Thoracic aorta (tissue), 2 donors: ENCODE data around the gene TIFAB. TPM values are rescaled to one million over a fixed set of nuclear protein-coding genes. Genes with fewer than 3 reads are reported as not detected.

Experiments used
- ATAC-seq: fragments of 150-250 bp; one replicate; pipeline ENCODE4 v1.8.0; 2017; ENCODE audit warnings: low read depth; ENCODE audit not compliant: insufficient number of reproducible peaks, low FRiP score
- DNase-seq: peaks from one replicate; pipeline ENCODE4 v3.0.0-alpha.2; 2020; ENCODE audit warnings: low spot score
- H3K27ac ChIP-seq, 2 donors: fragments of 200-600 bp; sonication (generic); 1 replicate in 1 of 2; 2 replicates in 1 of 2; pipeline ENCODE4 v1.5.1; 2016; ENCODE audit warnings: mild to moderate bottlenecking in 2 of 2, moderate library complexity in 2 of 2
- H3K27me3 ChIP-seq: fragments of 200-600 bp; sonication (generic); replicated peaks from 2 replicates; pipeline ENCODE4 v1.6.0; 2016; ENCODE audit warnings: mild to moderate bottlenecking; ENCODE audit not compliant: insufficient read depth
- H3K36me3 ChIP-seq: fragments of 200-600 bp; sonication (generic); one replicate; pipeline ENCODE4 v1.5.1; 2016
- H3K4me1 ChIP-seq, 2 donors: fragments of 200-600 bp; sonication (generic); 1 replicate in 1 of 2; 2 replicates in 1 of 2; pipeline versions ENCODE4 v1.5.1 to v1.6.0; 2016; ENCODE audit warnings: low read depth in 2 of 2, mild to moderate bottlenecking in 1 of 2; ENCODE audit not compliant: control insufficient read depth in 1 of 2
- H3K4me3 ChIP-seq: fragments of 200-600 bp; sonication (generic); 2 replicates; pipeline ENCODE4 v1.5.1; 2016; ENCODE audit warnings: mild to moderate bottlenecking
- H3K9me3 ChIP-seq: fragments of 200-600 bp; sonication (generic); 2 replicates; pipeline ENCODE4 v1.5.1; 2016
- total RNA-seq, 2 donors: library from RNA; depleted of rRNA; stranded (reverse); fragments of >200 nt; gene quantifications; one replicate each; pipeline versions ENCODE4 v1.1.0 to v1.2.3, GENCODE V29; 2016
- TF ChIP-seq, protein P1 (sequence below): fragments of 200-600 bp; sonication (generic); IDR thresholded peaks from one replicate; pipeline ENCODE4 v1.5.1; 2019; ENCODE audit warnings: antibody characterized with exemption

TIFAB gene
- total RNA-seq, 2 donors from 2014 or later: not detected

DNA sequence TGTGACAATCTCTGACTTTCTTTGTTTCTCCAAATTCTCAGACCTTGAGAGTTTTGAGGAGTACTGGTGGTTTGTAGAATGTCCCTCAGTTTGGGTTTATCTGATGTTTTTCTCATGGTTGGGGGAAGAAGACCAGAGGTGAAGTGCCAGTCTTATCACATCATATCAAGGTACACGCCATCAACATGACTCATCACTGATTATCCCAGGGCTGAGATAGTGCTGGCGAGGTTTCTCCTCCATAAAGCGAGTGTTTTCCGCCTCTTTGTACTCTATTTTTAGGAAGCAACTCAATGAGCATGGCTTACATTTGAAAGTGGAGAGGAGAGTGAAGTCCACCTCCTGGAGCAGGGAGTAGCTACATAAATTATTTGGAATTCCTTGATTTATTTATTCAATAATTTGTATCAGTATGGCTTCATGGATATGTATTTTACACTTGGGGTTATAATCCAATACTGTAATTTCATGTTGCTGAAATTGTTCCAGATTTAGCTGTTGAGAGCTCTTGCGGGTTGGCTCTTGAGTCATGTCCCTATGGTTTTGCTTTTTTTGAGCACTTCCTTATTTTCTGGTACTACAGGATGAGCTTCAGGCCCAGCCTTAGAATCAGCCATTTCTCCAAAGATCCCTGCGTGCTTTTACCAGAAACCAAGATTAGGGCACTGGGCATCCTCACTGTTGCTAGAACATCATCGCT, 28.9 kb downstream of the TIFAB start:
- no peaks in the 10 kb centered on the region for H3K4me1 ChIP-seq
- TF ChIP-seq, protein P1, sequence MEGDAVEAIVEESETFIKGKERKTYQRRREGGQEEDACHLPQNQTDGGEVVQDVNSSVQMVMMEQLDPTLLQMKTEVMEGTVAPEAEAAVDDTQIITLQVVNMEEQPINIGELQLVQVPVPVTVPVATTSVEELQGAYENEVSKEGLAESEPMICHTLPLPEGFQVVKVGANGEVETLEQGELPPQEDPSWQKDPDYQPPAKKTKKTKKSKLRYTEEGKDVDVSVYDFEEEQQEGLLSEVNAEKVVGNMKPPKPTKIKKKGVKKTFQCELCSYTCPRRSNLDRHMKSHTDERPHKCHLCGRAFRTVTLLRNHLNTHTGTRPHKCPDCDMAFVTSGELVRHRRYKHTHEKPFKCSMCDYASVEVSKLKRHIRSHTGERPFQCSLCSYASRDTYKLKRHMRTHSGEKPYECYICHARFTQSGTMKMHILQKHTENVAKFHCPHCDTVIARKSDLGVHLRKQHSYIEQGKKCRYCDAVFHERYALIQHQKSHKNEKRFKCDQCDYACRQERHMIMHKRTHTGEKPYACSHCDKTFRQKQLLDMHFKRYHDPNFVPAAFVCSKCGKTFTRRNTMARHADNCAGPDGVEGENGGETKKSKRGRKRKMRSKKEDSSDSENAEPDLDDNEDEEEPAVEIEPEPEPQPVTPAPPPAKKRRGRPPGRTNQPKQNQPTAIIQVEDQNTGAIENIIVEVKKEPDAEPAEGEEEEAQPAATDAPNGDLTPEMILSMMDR: no peak
- H3K4me3 ChIP-seq: no peak overlapping the region
- ATAC-seq: no peak
- H3K27ac ChIP-seq: no peak overlapping the region
- no peaks in the 10 kb centered on the region for H3K36me3 ChIP-seq
- H3K9me3 ChIP-seq: peaks cover under 1% of the 10 kb centered on the region
- no peak for DNase-seq
- H3K27me3 ChIP-seq: no peaks in the 10 kb centered on the region

DNA sequence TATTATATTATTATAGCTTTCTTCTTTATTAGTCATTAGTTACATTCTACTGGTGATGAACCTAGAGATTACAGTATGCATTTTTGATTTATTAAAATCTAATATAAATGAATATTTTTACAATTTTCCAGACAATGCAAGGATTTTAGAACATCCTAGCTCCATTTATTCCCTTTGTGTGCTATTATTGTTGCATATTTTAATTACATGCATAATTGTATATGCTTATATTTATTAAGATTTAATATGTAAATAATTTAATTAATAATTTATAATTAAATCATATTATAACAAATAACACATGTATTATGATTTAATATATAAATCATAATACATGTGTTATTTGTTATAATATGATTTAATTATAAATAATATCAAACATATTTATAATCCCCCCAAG, 29.7 kb downstream of the TIFAB start:
- ATAC-seq: no peak
- no peaks in the 10 kb centered on the region for H3K27me3 ChIP-seq
- H3K36me3 ChIP-seq: no peaks in the 10 kb centered on the region
- H3K27ac ChIP-seq: no peak overlapping the region
- H3K4me3 ChIP-seq: no peak overlapping the region
- no peaks in the 10 kb centered on the region for H3K4me1 ChIP-seq
- TF ChIP-seq, protein P1: no peak
- no peaks in the 10 kb centered on the region for H3K9me3 ChIP-seq
- DNase-seq: no peak

DNA sequence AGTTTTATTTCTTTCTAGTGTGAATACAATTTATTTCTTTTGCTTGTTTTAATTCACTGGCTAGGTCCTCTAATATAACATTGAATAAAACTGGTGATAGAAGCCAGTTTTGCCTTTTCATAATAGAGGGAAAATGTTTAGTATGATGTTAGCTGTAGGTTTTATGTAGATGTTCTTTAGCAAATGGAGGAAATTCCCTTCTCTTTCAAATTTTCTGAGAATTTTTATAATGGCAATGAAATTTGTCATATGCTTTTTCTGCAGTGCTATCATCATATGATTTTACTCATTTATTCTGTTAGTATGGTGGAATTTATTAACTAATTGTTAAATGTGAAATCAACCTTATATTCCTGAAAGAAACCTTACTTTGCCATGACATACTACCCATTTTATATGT, 35.1 kb downstream of the TIFAB start:
- Histone ChIP-seq H3K4me3 (no peak overlapping the region), H3K4me1 (no peaks in the 10 kb centered on the region), H3K27ac (no peak overlapping the region), H3K36me3 (no peaks in the 10 kb centered on the region), H3K9me3 (no peaks in the 10 kb centered on the region), H3K27me3 (no peaks in the 10 kb centered on the region)
- no peak for ATAC-seq
- DNase-seq: no peak
- TF ChIP-seq, protein P1: no peak

DNA sequence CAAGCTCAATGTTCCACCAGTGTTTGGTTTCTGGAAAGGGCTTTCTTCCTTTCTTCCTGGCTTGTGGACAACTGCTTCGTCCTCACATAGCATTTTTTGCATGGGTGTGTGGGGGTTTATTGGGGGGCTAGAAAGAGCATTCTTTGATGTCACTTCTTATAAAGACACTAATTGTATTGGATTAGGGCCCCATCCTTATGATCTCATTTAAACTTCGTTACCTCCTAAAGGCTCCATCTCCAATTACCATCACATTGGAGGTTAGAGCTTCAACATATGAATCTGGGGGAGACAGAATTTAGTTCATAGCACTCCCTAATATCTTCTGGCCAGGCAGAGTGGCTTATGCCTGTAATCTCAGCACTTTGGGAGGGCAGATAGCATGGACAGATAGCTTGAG, 47.1 kb downstream of the TIFAB start:
- Histone ChIP-seq H3K27ac (no peak overlapping the region), H3K36me3 (no peaks in the 10 kb centered on the region), H3K4me3 (no peak overlapping the region), H3K27me3 (no peaks in the 10 kb centered on the region), H3K9me3 (no peaks in the 10 kb centered on the region), H3K4me1 (peaks cover 0 to 2% of the 10 kb centered on the region in 2 donors)
- DNase-seq: no peak
- ATAC-seq: no peak
- TF ChIP-seq, protein P1: no peak

DNA sequence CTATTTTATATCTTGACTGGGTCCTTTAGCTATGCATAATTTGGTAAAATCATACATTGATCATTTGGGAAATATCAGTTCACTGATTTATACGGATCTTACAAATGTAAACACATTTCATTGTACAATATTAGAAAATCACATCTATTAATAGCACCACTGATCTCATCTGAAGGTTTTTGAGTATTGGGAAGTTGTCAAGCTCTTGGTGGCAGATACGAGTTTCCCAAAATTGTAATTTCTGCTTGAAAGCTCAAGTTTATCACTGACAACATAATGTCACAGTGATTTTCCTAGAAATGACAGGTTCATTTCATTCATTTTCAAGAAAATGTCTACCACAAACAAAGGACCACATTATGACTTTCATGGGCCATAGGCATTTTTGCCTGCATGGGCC, 50.1 kb downstream of the TIFAB start:
- ATAC-seq (no peak), DNase-seq (no peak)
- Histone ChIP-seq H3K36me3 (no peaks in the 10 kb centered on the region), H3K27me3 (no peaks in the 10 kb centered on the region), H3K4me1 (peaks cover 10 to 13% of the 10 kb centered on the region in 2 donors), H3K4me3 (no peak overlapping the region), H3K27ac (no peak overlapping the region), H3K9me3 (no peaks in the 10 kb centered on the region)
- TF ChIP-seq, protein P1: no peak
